HCT116 (cell line): ENCODE data around the gene THRAP3. TPM values are rescaled to one million over a fixed set of nuclear protein-coding genes. Genes with fewer than 3 reads are reported as not detected.

ENCODE experiments used
- ATAC-seq: fragments of 200-7000 bp; cut with Tn5 transposase; 2 replicates; pipeline ENCODE4 v1.9.1; 2020; ENCODE audit warnings: mild to moderate bottlenecking, moderate library complexity
- BruUV-seq: library from RNA; stranded (reverse); fragments of 400-500 nt; replicated peaks from 2 replicates; lab custom pipeline; 2021; lab: Mats Ljungman, UMichigan
- CTCF ChIA-PET: fragments of 300-600 bp; sonication (Branson Sonifier 250); formaldehyde crosslinking; loops from one replicate; lab custom pipeline; 2021; ENCODE audit warnings: antibody characterized with exemption; lab: Charles Lee
- POLR2A ChIA-PET: fragments of 300-600, 350-600 bp; sonication (Branson Sonifier 250); formaldehyde crosslinking; loops from one replicate; lab custom pipeline; 2021; ENCODE audit warnings: antibody characterized with exemption; lab: Charles Lee
- RAD21 ChIA-PET, 2 experiments: fragments of 300-600 bp; sonication (Branson Sonifier 250); formaldehyde crosslinking; loops; one replicate each; lab custom pipeline; 2023; ENCODE audit warnings: low total read pairs in 2 of 2; ENCODE audit not compliant: uncharacterized antibody in 2 of 2, unreplicated experiment in 2 of 2, low non-redundant PET in 1 of 2; lab: Charles Lee
- DNase-seq: peaks from one replicate; pipeline ENCODE4 v3.0.0-alpha.2; 2010; ENCODE audit warnings: low read depth, low spot score
- H2AFZ ChIP-seq: fragments of 200-600 bp; shearing (Covaris generic), sonication (generic); 2 replicates; pipeline ENCODE4 v1.6.1; 2017; ENCODE audit warnings: low read depth, mixed run types, mixed read lengths, antibody characterized with exemption, low read length; ENCODE audit not compliant: poor library complexity, severe bottlenecking
- H3K27ac ChIP-seq: 2 replicates; pipeline ENCODE4 v1.5.1; 2012; ENCODE audit warnings: low read depth, low read length
- H3K27me3 ChIP-seq: fragments of 200-600 bp; sonication (generic); 2 replicates; pipeline ENCODE4 v1.6.1; 2016; ENCODE audit warnings: mixed run types, low read length, mixed read lengths; ENCODE audit not compliant: insufficient read depth
- H3K36me3 ChIP-seq, 2 experiments: fragments of 200-500 bp in 1 of 2; fragments of 200-600 bp in 1 of 2; sonication (Bioruptor generic) in 1 of 2; sonication (generic) in 1 of 2; 2 replicates each; pipeline versions ENCODE4 v1.5.1 to v1.6.1; 2014 to 2016; ENCODE audit warnings: low read length in 2 of 2, inconsistent platforms in 1 of 2, mixed read lengths in 1 of 2, mixed run types in 1 of 2; ENCODE audit not compliant: insufficient read depth in 2 of 2, control insufficient read depth in 1 of 2
- H3K4me1 ChIP-seq, 2 experiments: fragments of 200-600 bp in 1 of 2; sonication (generic) in 1 of 2; 2 replicates each; pipeline versions ENCODE4 v1.5.1 to v1.6.1; 2012 to 2017; ENCODE audit warnings: low read length in 2 of 2, inconsistent platforms in 1 of 2, mild to moderate bottlenecking in 1 of 2, mixed read lengths in 1 of 2, mixed run types in 1 of 2, moderate library complexity in 1 of 2; ENCODE audit not compliant: insufficient read depth in 2 of 2, control insufficient read depth in 1 of 2
- H3K4me2 ChIP-seq: fragments of 200-600 bp; sonication (generic); 2 replicates; pipeline ENCODE4 v1.6.1; 2017; ENCODE audit warnings: mixed run types, low read length, mixed read lengths
- H3K4me3 ChIP-seq, 2 experiments: fragments of 200-600 bp in 1 of 2; sonication (generic) in 1 of 2; replicated peaks in 1 of 2; 2 replicates each; pipeline ENCODE4 v1.5.1; 2011 to 2016; ENCODE audit warnings: low read length in 2 of 2, control low read depth in 1 of 2, low read depth in 1 of 2, mild to moderate bottlenecking in 1 of 2, mixed read lengths in 1 of 2, mixed run types in 1 of 2
- H3K79me2 ChIP-seq: fragments of 200-600 bp; sonication (generic); 2 replicates; pipeline ENCODE4 v1.6.1; 2017; ENCODE audit warnings: mild to moderate bottlenecking, mixed run types, low read length, moderate library complexity, mixed read lengths; ENCODE audit not compliant: insufficient read depth
- H3K9ac ChIP-seq: fragments of 200-600 bp; sonication (generic); 2 replicates; pipeline ENCODE4 v1.6.1; 2016; ENCODE audit warnings: low read length, mixed read lengths
- H3K9me2 ChIP-seq: fragments of 200-600 bp; sonication (generic), shearing (Covaris generic); 2 replicates; pipeline ENCODE4 v1.6.1; 2017; ENCODE audit warnings: mixed run types, mild to moderate bottlenecking, moderate library complexity; ENCODE audit not compliant: insufficient read depth
- H3K9me3 ChIP-seq, 2 experiments: fragments of 200-500 bp in 1 of 2; fragments of 200-600 bp in 1 of 2; sonication (Bioruptor generic) in 1 of 2; sonication (generic) in 1 of 2; 2 replicates each; pipeline ENCODE4 v1.6.1; 2014 to 2017; ENCODE audit warnings: low read length in 2 of 2, mixed read lengths in 2 of 2, inconsistent platforms in 1 of 2, low read depth in 1 of 2, mild to moderate bottlenecking in 1 of 2, mixed run types in 1 of 2, moderate library complexity in 1 of 2; ENCODE audit not compliant: control insufficient read depth in 1 of 2, insufficient read depth in 1 of 2
- H4K20me1 ChIP-seq: fragments of 200-600 bp; sonication (generic), shearing (Covaris generic); 2 replicates; pipeline ENCODE4 v1.6.1; 2017; ENCODE audit warnings: mixed run types, mild to moderate bottlenecking, moderate library complexity; ENCODE audit not compliant: insufficient read depth
- CBX3 ChIP-seq: IDR thresholded peaks from 2 replicates; pipeline ENCODE4 v1.6.1; 2012; ENCODE audit warnings: low read depth
- CEBPB ChIP-seq: IDR thresholded peaks from 2 replicates; pipeline ENCODE4 v1.6.1; 2012; ENCODE audit warnings: low read depth
- CTCF ChIP-seq, 3 experiments: fragments of 200-600 bp in 1 of 3; sonication (generic) in 1 of 3; IDR thresholded peaks in 2 of 3; conservative IDR thresholded peaks in 1 of 3; 2 replicates each; pipeline ENCODE4 v1.5.1; 2012 to 2017; ENCODE audit warnings: low read depth in 2 of 3, low read length in 2 of 3, antibody characterized with exemption in 1 of 3, borderline replicate concordance in 1 of 3, control low read depth in 1 of 3, mild to moderate bottlenecking in 1 of 3, mixed read lengths in 1 of 3, mixed run types in 1 of 3, moderate library complexity in 1 of 3; ENCODE audit not compliant: insufficient read depth in 1 of 3
- EGR1 ChIP-seq: IDR thresholded peaks from 2 replicates; pipeline ENCODE4 v1.6.1; 2012; ENCODE audit warnings: low read depth
- FOSL1 ChIP-seq: IDR thresholded peaks from 2 replicates; pipeline ENCODE4 v1.6.1; 2012; ENCODE audit warnings: low read depth
- POLR2A ChIP-seq: IDR thresholded peaks from 2 replicates; pipeline ENCODE4 v1.7.0; 2011; ENCODE audit warnings: borderline replicate concordance; ENCODE audit not compliant: insufficient read depth, insufficient read length; ENCODE audit errors: extremely low read depth
- POLR2AphosphoS5 ChIP-seq: IDR thresholded peaks from 2 replicates; pipeline ENCODE4 v1.6.1; 2011; ENCODE audit warnings: mild to moderate bottlenecking, low read depth, low read length, moderate library complexity
- REST ChIP-seq: IDR thresholded peaks from 2 replicates; pipeline ENCODE4 v1.6.1; 2012; ENCODE audit warnings: low read depth
- SIN3A ChIP-seq: IDR thresholded peaks from 2 replicates; pipeline ENCODE4 v1.6.1; 2012; ENCODE audit warnings: low read depth
- SP1 ChIP-seq: IDR thresholded peaks from 2 replicates; pipeline ENCODE4 v1.6.1; 2012; ENCODE audit warnings: low read depth
- SRF ChIP-seq: IDR thresholded peaks from 2 replicates; pipeline ENCODE4 v1.6.1; 2012; ENCODE audit warnings: low read depth
- TCF7L2 ChIP-seq: IDR thresholded peaks from 2 replicates; pipeline ENCODE4 v1.7.0; 2011; ENCODE audit warnings: borderline replicate concordance, inconsistent platforms; ENCODE audit not compliant: insufficient read depth, insufficient read length; ENCODE audit errors: extremely low read depth
- YY1 ChIP-seq: IDR thresholded peaks from 2 replicates; pipeline ENCODE4 v1.6.1; 2011; ENCODE audit warnings: low read length, low read depth, moderate library complexity, mild to moderate bottlenecking; ENCODE audit not compliant: insufficient replicate concordance; ENCODE audit errors: extremely low read depth
- ZBTB33 ChIP-seq: IDR thresholded peaks from 2 replicates; pipeline ENCODE4 v1.6.1; 2011; ENCODE audit warnings: mild to moderate bottlenecking, low read length, moderate library complexity; ENCODE audit not compliant: insufficient replicate concordance; ENCODE audit errors: extremely low read depth
- ZNF274 ChIP-seq: fragments of 200-500 bp; sonication (Bioruptor generic); IDR thresholded peaks from 2 replicates; pipeline ENCODE4 v1.6.1; 2014; ENCODE audit warnings: mild to moderate bottlenecking, low read depth, low read length, inconsistent platforms
- intact Hi-C: fragments of 100-400 bp; cut with micrococcal nuclease; formaldehyde crosslinking; loops from 2 replicates; pipeline ENCODE4 v1.10.0; 2022
- total RNA-seq: library from RNA; stranded (reverse); gene quantifications from one replicate; pipeline ENCODE4 v1.2.1, GENCODE V29; 2021; ENCODE audit not compliant: unreplicated experiment
- TF ChIP-seq, protein P1 (sequence below): IDR thresholded peaks from 2 replicates; pipeline ENCODE4 v1.6.1; 2012

The THRAP3 gene
- total RNA-seq, 1 experiment from 2014 or later, result 144 TPM

DNA sequence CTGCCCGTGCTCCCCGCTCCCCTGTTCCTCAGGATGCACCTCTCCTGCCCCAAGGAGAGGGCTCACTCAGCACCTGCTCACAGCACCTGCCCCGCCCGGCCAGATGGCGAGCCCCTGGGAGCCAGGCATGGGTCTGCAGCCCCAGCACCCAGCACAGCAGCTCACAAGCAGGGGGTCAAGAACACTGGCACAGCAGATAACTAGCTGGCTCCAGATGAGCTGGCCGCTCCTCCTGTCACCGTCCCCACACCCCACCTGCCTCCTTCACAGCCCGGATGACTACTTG is 120.1 kb downstream of the THRAP3 start:
- no peak overlapping the region for H3K4me3 ChIP-seq
- no peaks in the 10 kb centered on the region for H3K27me3 ChIP-seq
- no peak overlapping the region for H2AFZ ChIP-seq
- no peak overlapping the region for H3K27ac ChIP-seq
- H3K79me2 ChIP-seq, result no peaks in the 10 kb centered on the region
- no peak for DNase-seq
- peaks cover 0 to 12% of the 10 kb centered on the region in 2 experiments; a peak in 1 of 4 replicates for H3K4me1 ChIP-seq
- POLR2A ChIA-PET, result no interaction called here
- TF ChIP-seq SRF, result no peak
- no peak for TF ChIP-seq FOSL1
- TF ChIP-seq CEBPB, result no peak
- no peak for TF ChIP-seq TCF7L2
- TF ChIP-seq, protein P1, sequence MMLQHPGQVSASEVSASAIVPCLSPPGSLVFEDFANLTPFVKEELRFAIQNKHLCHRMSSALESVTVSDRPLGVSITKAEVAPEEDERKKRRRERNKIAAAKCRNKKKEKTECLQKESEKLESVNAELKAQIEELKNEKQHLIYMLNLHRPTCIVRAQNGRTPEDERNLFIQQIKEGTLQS, result no peak
- no peak for TF ChIP-seq ZNF274
- TF ChIP-seq POLR2A, result no peak
- TF ChIP-seq CBX3, result no peak
- no peak for TF ChIP-seq REST
- no peak for TF ChIP-seq EGR1
- no peak for TF ChIP-seq SP1
- TF ChIP-seq ZBTB33, result no peak
- no peak for TF ChIP-seq YY1
- TF ChIP-seq CTCF (IDR thresholded peaks at IDR 0.05 in 2 of 3, conservative IDR thresholded peaks at IDR 0.05 in 1 of 3; ENCODE audit: borderline replicate concordance in 1 of 3, insufficient read depth in 1 of 3, low read depth in 2 of 3, low read length in 2 of 3), result no peak
- TF ChIP-seq SIN3A, result no peak
- no peak for TF ChIP-seq POLR2AphosphoS5
- TF ChIP-seq, all 23 proteins: peak for 0
- BruUV-seq, result no TSS peak
- no peaks in the 10 kb centered on the region for H3K9me3 ChIP-seq
- no peak overlapping the region for H3K4me2 ChIP-seq
- intact Hi-C loops, result no loop called here
- CTCF ChIA-PET, result no interaction called here
- H4K20me1 ChIP-seq, result no peaks in the 10 kb centered on the region
- H3K9ac ChIP-seq, result no peak overlapping the region
- RAD21 ChIA-PET, result no interaction called here
- no peaks in the 10 kb centered on the region for H3K9me2 ChIP-seq
- ATAC-seq, result no peak
- H3K36me3 ChIP-seq, result peaks cover 10 to 12% of the 10 kb centered on the region in 2 experiments; a peak in 3 of 4 replicates
